GM21515 (cell line): ENCODE measurements around the gene HNRNPM.
"Not testable (repeated sequence)": the region's sequence is repeated elsewhere in the genome, so short reads cannot be mapped to it uniquely, and the experiment has no call there.

Experiments
- ATAC-seq: cut with Tn5 transposase; IDR thresholded peaks from one replicate; pipeline ENCODE4 v1.9.1; 2021; ENCODE audit not compliant: unreplicated experiment

The HNRNPM gene

GRCh38 chr19:8425331-8425730, 19.4 kb upstream of the HNRNPM start:
- not testable (repeated sequence) for ATAC-seq

DNA sequence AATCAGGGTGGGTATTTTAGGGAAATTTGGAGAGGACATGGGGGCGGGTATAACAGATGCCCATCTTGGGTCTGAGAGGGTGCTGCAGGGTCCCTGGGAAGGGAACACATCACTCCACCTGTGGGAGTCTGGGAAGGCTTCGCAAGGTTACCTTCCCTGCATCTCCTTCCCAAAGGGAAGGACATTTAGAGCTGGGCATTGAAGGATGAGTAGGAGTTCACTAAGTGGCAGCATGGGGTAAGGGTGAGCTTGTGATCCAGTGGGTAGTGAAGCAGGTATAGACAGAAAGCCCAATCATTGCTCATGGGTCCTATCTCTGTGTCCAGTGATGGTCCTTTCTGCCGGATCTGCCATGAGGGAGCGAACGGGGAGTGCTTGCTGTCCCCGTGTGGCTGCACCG, 18.5 kb upstream of the HNRNPM start:
- ATAC-seq = no peak

DNA sequence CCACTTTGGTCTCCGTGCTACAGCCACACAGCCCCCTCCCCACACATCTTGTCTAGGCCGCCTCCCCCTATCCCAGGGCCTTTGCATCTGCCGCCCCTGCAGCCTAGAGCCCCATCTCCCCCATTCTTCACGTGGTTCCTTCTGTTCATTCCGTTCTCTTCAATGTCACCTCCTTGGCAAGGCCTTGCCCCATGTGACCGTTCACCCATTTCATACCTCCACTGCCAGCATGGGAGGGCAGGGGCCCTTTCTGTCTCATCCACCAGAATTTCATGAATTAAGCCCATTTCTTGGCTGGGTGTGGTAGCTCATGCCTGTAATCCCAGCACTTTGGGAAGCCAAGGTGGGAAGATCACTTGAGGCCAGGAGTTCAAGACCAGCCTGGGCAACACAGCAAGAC, 15.7 kb upstream of the HNRNPM start:
- ATAC-seq = no peak

DNA sequence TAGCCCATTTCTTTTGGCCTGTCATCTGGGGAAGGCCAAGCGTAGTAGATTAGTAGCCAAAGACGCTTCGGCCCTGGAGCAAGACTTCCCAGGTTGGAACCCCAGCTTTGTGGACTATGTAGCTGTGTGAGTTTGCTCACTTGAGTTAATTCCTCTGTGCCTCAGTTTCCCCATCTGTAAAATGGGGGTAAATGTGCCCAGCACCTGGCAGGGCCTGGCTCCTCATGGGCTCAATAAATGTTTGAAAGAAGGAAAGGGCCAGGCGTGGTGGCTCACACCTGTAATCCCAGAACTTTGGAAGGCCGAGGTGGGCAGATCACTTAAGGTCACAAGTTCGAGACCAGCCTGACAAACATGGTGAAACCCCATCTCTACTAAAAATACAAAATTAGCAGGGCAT, 14.9 kb upstream of the HNRNPM start:
- ATAC-seq = no peak

- ATAC-seq = no peak
Observed at GRCh38 chr19:8430650-8431049, 14.1 kb upstream of the HNRNPM start.

DNA sequence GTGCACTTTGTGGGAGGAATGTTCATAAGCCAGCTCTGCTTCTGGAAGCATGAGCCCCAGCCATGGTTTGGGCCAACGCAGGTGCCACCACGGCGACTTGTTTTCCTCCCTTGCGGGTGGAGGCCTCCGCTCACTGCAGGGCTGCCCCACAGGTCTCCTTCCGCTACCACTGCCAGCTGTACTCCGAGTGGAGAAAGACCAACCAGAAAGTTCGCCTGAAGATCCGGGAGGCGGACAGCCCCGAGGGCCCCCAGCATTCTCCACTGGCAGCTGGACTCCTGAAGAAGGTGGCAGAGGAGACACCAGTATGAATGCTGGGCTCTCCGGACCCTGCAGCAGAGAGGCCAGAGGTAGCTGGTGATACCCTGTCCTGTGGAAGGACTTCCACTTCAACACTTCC, 6.5 kb upstream of the HNRNPM start:
- ATAC-seq = no peak

DNA sequence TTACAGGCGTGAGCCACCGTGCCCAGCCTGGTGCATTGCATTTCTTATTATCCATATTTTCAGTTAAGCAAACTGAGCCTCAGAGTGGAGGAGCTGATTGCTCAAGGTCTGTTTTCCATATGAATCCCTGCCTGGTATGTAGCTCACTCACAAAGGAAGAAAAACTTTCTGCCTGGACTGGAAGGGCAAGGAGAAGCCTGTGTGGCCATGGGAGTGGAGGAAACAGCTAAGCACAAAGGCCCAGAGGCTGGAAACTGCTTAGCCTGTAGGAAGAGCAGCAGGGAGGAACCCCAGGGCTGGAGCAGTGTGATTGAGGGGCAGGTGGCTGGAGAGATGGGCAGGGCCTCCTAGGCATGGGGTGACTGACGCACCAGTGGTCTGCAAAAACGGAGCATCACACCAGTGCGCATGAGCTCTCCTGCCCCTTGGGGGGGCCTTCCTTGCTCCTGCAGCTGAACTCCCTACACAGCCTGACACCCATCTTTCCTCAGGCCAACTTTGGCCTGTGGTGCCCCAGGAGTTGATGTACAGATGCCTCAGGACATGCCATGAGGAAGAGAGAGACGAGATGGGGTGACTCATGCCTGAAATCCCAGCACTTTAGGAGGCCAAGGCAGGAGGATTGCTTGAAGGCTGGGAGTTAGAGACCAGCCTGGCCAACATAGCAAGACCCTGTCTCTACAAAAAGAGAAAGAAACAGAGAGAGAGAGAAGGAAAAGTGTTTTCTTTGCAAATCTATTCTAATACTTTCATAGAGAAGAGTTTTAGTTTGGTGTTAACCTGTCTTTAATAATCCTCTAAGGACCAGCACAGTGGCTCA, 2.8 kb upstream of the HNRNPM start:
- ATAC-seq = no peak

- not testable (repeated sequence) for ATAC-seq
Observed at GRCh38 chr19:8444140-8444676, 567 bp upstream of the HNRNPM start.

- peak; percentile 16 for ATAC-seq
Observed at GRCh38 chr19:8445488-8446001, 770 bp downstream of the HNRNPM start.

DNA sequence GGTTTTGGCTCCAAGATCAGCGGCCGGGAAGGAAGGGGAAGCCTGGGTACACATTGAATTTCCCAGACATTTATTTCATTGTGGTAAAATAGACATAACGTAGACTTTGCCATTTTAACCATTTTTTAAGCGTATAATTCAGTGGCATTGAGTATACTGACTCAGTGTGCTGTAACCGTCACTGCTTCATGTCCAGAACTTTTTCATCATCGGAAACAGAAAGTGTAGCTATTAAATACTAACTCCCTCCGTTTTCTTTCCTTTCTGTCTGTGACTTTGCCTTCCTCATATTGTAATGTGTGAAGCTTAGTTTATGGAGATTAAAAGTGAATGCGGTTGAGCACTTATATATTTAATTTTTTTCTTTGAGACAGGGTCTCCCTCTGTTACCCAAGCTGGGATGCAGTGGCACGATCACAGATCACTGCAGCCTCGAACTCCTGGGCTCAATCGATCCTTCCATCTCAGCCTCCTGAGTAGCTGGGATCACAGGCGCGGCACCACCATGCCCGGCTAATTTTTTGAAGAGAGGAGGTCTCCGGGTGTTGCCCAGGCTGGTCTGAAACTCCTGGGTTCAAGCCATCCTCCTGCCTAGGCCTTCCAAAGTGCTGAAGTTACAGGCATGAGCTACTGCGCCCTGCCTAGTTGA, 1.4 kb downstream of the HNRNPM start:
- ATAC-seq = no peak

DNA sequence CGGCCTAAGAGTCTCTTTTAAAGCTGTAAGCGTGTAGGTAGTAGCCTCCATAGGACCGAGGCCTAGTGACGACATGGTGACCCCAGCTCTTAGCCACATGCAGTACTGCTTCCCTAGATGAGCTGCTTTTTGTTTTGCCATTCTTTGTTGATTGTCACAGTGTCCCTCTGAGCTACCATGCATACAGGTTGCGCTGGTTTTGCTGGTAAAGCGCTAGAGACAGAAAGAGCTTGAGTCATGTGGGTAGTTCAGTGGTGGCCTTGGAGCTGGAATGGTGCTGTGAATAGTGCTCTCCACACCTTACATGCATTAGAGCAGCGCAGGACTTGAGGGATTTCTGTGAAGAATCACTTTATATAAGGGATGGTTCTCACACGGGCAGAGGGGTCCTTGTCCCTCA, 5.1 kb downstream of the HNRNPM start:
- no peak for ATAC-seq

GRCh38 chr19:8451377-8451776, 6.6 kb downstream of the HNRNPM start:
- no peak for ATAC-seq

- no peak for ATAC-seq
Observed at GRCh38 chr19:8451885-8452284, 7.1 kb downstream of the HNRNPM start.

GRCh38 chr19:8452446-8453123, 7.8 kb downstream of the HNRNPM start:
- no peak for ATAC-seq

DNA sequence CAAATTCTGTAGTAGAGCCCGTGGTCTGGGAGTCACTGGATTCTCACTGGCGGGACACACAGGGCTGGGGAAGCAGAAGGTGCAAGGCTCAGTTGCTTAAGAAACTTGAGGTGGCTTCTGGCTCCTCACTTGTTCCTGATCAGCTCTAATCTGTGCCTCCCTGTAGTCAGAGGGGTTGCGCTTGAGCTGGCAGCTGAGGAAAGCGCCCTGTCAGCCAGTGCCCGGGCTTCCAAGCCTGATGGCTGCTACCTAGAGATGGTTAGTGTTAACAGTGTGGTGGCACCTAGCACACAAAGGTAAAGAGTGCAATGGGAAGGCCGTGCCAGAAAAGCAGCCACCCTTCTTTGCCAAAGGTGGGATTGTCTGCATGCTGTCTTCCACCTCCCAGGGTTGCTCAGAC, 8.8 kb downstream of the HNRNPM start:
- no peak for ATAC-seq

- ATAC-seq = no peak
Observed at GRCh38 chr19:8454218-8454617, 9.4 kb downstream of the HNRNPM start.

DNA sequence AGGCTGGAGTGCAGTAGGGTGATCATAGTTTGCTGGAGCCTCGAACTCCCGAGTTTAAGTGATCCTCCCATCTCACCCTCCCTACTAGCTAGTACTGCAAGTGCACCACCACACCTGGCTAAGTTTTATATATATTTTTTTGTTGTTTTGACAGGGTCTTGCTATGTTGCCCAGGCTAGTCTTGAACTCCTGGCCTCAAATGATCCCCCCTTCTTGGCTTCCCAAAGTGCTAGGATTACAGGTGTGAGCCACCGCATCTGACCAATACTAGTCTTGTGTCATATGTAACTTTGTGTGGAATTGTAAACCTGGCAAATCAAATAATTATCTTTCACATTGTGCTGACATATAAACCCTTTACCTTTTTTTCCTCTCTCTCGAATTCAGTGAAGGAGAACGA, 10.2 kb downstream of the HNRNPM start:
- no peak for ATAC-seq

DNA sequence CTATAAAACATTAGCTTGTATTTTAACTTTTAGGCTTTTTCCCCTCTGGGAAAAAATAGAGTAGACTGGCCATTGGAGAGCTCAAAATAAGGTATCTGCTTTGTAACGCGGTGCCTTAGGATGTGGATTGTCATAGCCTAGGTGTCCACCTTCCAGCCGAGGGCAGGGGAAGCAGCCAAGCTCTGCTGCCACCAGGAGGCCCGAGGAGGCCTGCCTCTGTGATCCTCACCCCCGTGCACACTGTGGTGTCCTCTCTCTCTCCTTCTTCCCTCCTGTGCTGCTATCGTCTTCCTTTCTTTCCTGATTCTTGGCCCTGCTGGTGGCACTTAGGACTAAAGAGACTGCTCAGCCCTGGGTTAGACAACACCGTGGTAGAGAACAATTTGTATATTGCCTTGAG, 11.3 kb downstream of the HNRNPM start:
- no peak for ATAC-seq

GRCh38 chr19:8457209-8457608, 12.4 kb downstream of the HNRNPM start:
- no peak for ATAC-seq

DNA sequence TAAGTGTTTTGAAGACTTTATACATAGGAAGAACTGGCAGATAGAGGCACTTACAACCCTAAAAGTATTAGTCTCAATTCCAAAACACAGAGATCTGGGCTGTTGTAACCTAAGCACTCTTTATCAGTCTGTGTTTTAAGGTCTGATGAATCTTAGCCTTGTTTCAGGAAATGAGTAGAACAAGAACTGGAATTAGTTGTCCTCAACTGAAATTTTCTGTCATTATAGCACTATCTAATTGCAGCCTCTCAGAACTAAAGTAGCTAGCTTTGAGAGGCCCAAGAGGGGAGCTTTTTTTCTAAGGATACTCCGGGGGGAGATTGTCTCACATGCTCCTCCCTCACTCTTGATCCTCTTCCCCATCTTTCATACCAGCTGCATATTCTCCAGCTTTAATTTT, 13.1 kb downstream of the HNRNPM start:
- no peak for ATAC-seq

- no peak for ATAC-seq
Observed at GRCh38 chr19:8458380-8458779, 13.6 kb downstream of the HNRNPM start.

DNA sequence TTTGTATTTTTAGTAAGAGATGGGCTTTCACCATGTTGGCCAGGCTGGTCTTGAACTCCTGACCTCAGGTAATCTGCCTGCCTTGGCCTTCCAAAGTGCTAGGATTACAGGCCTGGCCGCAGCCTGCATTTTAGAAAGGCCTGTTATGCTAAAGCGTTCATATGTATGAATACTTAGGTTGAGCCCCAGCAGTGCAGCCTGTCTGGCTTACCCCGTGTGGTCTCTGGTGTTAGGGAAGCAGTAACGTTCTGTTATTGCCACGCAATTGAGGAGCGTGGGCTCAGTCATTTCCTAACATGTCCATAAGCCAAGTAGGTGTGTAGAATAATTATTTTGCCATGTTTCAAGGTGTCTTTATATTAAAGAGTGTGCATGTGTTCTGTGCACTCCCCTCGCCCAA, 14.3 kb downstream of the HNRNPM start:
- ATAC-seq = no peak
